GM12875 (cell line): Measurements from ENCODE around the gene PTPRC.

Experiments used
- H3K4me3 ChIP-seq: one replicate; pipeline ENCODE4 v1.5.1; 2011; ENCODE audit warnings: low read depth, low read length, control low read depth
- CTCF ChIP-seq: IDR thresholded peaks from 2 replicates; pipeline ENCODE4 v1.5.1; 2011; ENCODE audit warnings: low read depth, mild to moderate bottlenecking, control low read depth, inconsistent platforms, low read length, moderate library complexity, borderline replicate concordance; ENCODE audit not compliant: insufficient read depth

The PTPRC gene

GRCh38 chr1:198754670-198755069, 115.8 kb downstream of the PTPRC start:
- no peak for TF ChIP-seq CTCF
- no peak overlapping the region for H3K4me3 ChIP-seq

GRCh38 chr1:198755715-198756114, 116.9 kb downstream of the PTPRC start:
- TF ChIP-seq CTCF = no peak
- no peak overlapping the region for H3K4me3 ChIP-seq

GRCh38 chr1:198756470-198756869, 117.6 kb downstream of the PTPRC start:
- TF ChIP-seq CTCF = no peak
- no peak overlapping the region for H3K4me3 ChIP-seq

GRCh38 chr1:198761859-198762616, 123.2 kb downstream of the PTPRC start:
- no peak for TF ChIP-seq CTCF
- H3K4me3 ChIP-seq = no peak overlapping the region

GRCh38 chr1:198763298-198763714, 124.5 kb downstream of the PTPRC start:
- H3K4me3 ChIP-seq = no peak overlapping the region
- no peak for TF ChIP-seq CTCF

GRCh38 chr1:198764748-198765147, 125.9 kb downstream of the PTPRC start:
- no peak for TF ChIP-seq CTCF
- no peak overlapping the region for H3K4me3 ChIP-seq

GRCh38 chr1:198765416-198765815, 126.6 kb downstream of the PTPRC start:
- no peak for TF ChIP-seq CTCF
- no peak overlapping the region for H3K4me3 ChIP-seq
